Measurements from ENCODE around the gene CFAP43.
"Not testable (repeated sequence)": the region's sequence is repeated elsewhere in the genome, so short reads cannot be mapped to it uniquely, and the experiment has no call there.

The CFAP43 gene

DNA sequence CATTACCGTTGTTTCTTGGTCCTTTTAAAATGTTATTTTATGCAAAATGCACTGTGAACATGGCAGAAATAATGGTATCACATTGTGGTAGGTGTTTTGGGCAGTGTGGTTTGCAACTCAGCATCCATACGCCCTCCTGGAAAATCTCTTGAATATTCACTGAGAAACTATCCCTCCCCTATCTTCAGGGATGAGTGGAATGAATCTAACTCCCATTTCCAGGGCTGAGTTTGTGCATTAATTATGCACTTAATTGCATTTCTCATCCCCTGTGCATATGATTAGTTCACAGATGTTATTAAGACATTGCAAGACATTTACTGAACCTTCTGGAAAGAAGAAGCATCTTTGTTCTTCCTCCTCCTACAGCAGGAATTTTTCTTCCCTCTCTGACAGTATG is 36.5 kb downstream of the CFAP43 start:
- H3K4me3 ChIP-seq (ENCODE audit: low read depth, low read length), result no peak overlapping the region
- DNase-seq (ENCODE audit: low read depth, low spot score), result no peak
- TF ChIP-seq, protein P1, sequence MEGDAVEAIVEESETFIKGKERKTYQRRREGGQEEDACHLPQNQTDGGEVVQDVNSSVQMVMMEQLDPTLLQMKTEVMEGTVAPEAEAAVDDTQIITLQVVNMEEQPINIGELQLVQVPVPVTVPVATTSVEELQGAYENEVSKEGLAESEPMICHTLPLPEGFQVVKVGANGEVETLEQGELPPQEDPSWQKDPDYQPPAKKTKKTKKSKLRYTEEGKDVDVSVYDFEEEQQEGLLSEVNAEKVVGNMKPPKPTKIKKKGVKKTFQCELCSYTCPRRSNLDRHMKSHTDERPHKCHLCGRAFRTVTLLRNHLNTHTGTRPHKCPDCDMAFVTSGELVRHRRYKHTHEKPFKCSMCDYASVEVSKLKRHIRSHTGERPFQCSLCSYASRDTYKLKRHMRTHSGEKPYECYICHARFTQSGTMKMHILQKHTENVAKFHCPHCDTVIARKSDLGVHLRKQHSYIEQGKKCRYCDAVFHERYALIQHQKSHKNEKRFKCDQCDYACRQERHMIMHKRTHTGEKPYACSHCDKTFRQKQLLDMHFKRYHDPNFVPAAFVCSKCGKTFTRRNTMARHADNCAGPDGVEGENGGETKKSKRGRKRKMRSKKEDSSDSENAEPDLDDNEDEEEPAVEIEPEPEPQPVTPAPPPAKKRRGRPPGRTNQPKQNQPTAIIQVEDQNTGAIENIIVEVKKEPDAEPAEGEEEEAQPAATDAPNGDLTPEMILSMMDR (IDR thresholded peaks at IDR 0.05; ENCODE audit: low read depth, low read length), result no peak
- in situ Hi-C loops (cut with HindIII; ENCODE audit: low sequenced_read_pairs), result no loop called here

DNA sequence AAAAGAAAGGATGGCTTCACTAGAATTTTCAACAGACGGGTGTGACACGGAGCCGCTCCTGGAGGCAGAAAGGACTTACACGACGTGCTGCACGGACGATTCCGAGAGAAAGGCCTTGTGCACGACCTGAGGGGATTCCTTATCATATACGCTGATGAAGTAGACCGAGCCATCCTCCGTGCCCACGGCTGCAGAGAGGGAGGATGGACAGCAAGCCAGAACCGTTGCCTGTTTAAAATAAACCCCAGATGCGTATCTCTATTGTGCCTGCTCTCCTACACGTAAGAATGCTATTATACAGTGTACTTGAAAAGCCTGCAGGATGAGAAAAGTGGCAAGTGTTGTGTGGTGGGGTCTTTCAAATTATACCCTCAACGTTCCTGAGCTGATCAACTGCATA is 38.4 kb downstream of the CFAP43 start:
- in situ Hi-C loops (cut with HindIII; ENCODE audit: low sequenced_read_pairs), result no loop called here
- TF ChIP-seq, protein P1 (IDR thresholded peaks at IDR 0.05; ENCODE audit: low read depth, low read length), result no peak
- no peak overlapping the region for H3K4me3 ChIP-seq (ENCODE audit: low read depth, low read length)
- DNase-seq (ENCODE audit: low read depth, low spot score), result no peak

DNA sequence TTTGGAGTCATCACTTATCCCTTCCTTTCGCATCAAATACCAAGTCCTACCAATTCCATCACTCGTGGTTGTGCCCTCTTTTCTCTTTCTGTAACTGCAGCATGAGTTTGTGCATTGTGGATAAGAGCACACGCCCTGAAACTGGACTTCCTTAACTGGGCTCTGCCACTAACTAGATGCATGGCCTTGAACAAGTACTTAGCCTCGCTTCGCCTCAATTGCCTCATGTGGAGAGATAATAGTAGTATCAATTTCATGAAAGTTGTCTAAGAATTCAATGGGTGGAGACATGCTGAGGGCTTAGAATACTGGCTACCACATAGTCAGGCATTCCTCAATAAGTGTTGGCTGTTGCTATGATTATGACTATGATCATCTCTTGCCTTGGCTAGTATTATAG is 41.5 kb downstream of the CFAP43 start:
- TF ChIP-seq, protein P1 (IDR thresholded peaks at IDR 0.05; ENCODE audit: low read depth, low read length), result no peak
- in situ Hi-C loops (cut with HindIII; ENCODE audit: low sequenced_read_pairs), result no loop called here
- no peak for DNase-seq (ENCODE audit: low read depth, low spot score)
- H3K4me3 ChIP-seq (ENCODE audit: low read depth, low read length), result no peak overlapping the region

DNA sequence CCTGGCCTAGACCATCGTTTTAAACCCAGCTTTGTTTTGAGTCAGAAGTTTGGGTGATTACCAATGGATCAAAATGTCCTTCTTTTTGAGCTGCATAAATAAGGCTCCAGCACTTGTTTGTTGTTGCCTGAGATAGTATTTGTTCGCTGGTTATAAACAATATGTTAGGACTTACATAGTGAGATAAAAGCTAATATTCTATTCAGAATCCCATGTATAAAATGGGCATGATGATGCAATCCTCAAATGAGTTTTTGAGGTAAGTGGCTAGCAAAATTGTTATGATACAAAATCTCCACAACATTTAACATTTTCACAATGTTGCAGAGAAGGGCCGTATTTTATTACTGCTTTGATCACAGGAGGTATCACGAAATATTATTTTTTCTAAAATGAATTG is 48.5 kb downstream of the CFAP43 start:
- in situ Hi-C loops (cut with HindIII; ENCODE audit: low sequenced_read_pairs), result no loop called here

DNA sequence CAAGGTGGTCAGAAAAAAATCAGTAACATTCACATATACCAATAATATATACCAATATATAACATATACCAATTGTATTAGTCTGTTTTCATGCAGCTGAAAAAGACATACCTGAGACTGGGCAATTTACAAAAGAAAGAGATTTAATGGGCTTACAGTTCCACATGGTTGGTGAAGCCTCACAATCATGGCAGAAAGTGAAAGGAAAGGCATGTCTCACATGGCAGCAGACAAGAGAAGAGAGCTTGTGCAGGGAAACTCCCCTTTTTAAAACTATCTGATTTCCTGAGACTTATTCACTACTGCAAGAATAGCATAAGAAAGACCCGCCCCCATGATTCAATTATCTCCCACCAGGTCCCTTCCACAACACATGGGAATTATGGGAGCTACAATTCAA is 58.0 kb downstream of the CFAP43 start:
- H3K4me3 ChIP-seq (ENCODE audit: low read depth, low read length); DNase-seq (ENCODE audit: low read depth, low spot score); in situ Hi-C loops (cut with HindIII; ENCODE audit: low sequenced_read_pairs): not testable (repeated sequence)

More for the DNA sequence above, 48.5 kb downstream of the CFAP43 start:
- no peak for DNase-seq (ENCODE audit: low read depth, low spot score)
- H3K4me3 ChIP-seq (ENCODE audit: low read depth, low read length), result no peak overlapping the region
- TF ChIP-seq, protein P1 (IDR thresholded peaks at IDR 0.05; ENCODE audit: low read depth, low read length), result no peak

DNA sequence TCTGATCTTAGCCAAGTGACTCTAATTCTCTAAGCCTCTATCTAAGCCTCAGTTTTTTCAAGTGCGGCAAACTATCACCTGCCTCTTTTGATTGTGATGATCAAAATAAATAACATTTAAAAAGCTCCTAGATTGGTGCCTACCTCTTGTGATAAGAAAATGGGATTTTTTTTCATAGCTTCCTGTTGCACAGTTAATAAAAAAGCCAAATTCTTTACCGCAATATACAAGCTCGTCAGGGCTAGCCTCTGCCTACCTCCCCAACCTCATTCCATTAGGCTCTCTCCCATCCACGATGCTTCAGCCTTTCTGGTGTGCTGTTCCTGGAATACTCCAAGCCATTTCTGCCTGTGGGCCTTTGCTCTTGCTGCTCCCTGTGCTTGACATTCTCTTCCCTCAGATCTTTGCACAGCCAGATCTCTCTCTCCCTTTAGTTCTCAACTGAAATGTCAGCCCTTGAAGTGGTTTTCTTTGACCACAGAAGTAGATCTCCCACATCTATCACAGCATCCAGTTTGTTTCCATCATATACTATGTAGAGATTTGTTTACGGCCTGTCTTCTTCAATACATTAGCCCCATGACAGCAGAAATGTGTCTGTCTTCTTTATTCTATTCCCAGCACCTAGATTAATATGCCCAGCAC is 61.4 kb downstream of the CFAP43 start:
- DNase-seq (ENCODE audit: low read depth, low spot score), result no peak
- no peak overlapping the region for H3K4me3 ChIP-seq (ENCODE audit: low read depth, low read length)
- in situ Hi-C loops (cut with HindIII; ENCODE audit: low sequenced_read_pairs), result no loop called here
- TF ChIP-seq, protein P1 (IDR thresholded peaks at IDR 0.05; ENCODE audit: low read depth, low read length), result no peak

DNA sequence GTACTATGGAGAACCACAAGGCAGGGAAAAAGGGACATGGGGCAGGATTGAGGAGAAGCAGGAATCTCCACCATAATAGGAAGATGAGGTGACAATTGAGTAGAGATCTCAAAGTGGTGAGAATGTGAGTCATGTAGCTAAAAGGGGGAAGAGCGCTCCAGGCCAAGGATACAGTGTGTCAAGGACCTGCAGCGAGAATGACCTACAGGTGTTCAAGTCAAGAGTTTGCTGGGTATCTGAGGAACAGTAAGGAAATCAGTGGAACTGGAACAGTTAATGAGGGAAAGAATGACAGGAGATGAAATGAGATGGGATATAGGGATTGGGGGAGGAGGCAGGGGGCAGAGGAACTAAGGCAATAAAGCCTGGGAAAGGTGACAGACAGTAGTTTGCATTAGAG is 76.6 kb downstream of the CFAP43 start:
- in situ Hi-C loops (cut with HindIII; ENCODE audit: low sequenced_read_pairs), result no loop called here
- H3K4me3 ChIP-seq (ENCODE audit: low read depth, low read length), result no peak overlapping the region
- no peak for DNase-seq (ENCODE audit: low read depth, low spot score)
- TF ChIP-seq, protein P1 (IDR thresholded peaks at IDR 0.05; ENCODE audit: low read depth, low read length), result no peak

Measured in astrocyte of the spinal cord (primary cell).